ENCODE measurements around the gene MYL1. TPM values are rescaled to one million over a fixed set of nuclear protein-coding genes. Genes with fewer than 3 reads are reported as not detected.

MYL1 gene
- total and polyA plus RNA-seq, 2 of the 4 experiments (the other 2 are of a cell fraction) = not detected

GRCh38 chr2:210250622-210251021, 64.4 kb downstream of the MYL1 start:
- CTCF ChIA-PET = interaction anchor here (0.6 kb wide), 1 partner anchor 1135 kb away, joined by 4 read pairs; no protein-coding TSS in a partner anchor

More at GRCh38 chr2:210250622-210251021, 64.4 kb downstream of the MYL1 start:
- Histone ChIP-seq H3K4me3 (ENCODE audit: insufficient read depth, low read depth, low read length) (no peak overlapping the region), H2AFZ (replicated peaks; ENCODE audit: low read length, poor library complexity) (no peak overlapping the region), H2BK20ac (ENCODE audit: low read depth, low read length) (no peak overlapping the region), H3K27me3 (ENCODE audit: control insufficient read depth, insufficient read depth, low read length) (no peaks in the 10 kb centered on the region), H3K27ac (ENCODE audit: insufficient read depth, low read length) (no peak overlapping the region), H4K5ac (ENCODE audit: low read depth, low read length) (no peak overlapping the region), H4K20me1 (ENCODE audit: insufficient read depth, low read length) (no peaks in the 10 kb centered on the region), H3K18ac (ENCODE audit: low read depth, low read length) (no peak overlapping the region), H3K23ac (ENCODE audit: low read depth, low read length) (no peak overlapping the region), H2AK5ac (ENCODE audit: low read depth, low read length) (no peak overlapping the region), H3K79me1 (ENCODE audit: low read depth in 1 of 2, low read length in 2 of 2) (no peaks in the 10 kb centered on the region), H2AK9ac (replicated peaks; ENCODE audit: low read depth, low read length, poor library complexity) (no peak overlapping the region), H2BK120ac (ENCODE audit: low read depth, low read length) (no peak overlapping the region), H3K4ac (ENCODE audit: low read depth, low read length) (no peak overlapping the region), H3K4me2 (ENCODE audit: low read depth, low read length) (no peak overlapping the region), H3K4me1 (ENCODE audit: control insufficient read depth, insufficient read depth, low read length) (no peaks in the 10 kb centered on the region), H2BK15ac (ENCODE audit: low read depth, low read length) (no peak overlapping the region), H3K9me1 (ENCODE audit: insufficient read depth, low read length) (no peaks in the 10 kb centered on the region), H3K56ac (ENCODE audit: extremely low read depth, insufficient read depth, low read length) (no peak overlapping the region), H3K9me3 (ENCODE audit: control insufficient read depth, insufficient read depth, low read length) (no peaks in the 10 kb centered on the region), H3K9ac (ENCODE audit: low read depth, low read length) (no peak overlapping the region), H2BK5ac (ENCODE audit: low read depth, low read length, poor library complexity, severe bottlenecking) (no peak overlapping the region), H3K36me3 (ENCODE audit: control insufficient read depth, insufficient read depth, low read length) (no peaks in the 10 kb centered on the region), H3K14ac (replicated peaks; ENCODE audit: low read depth, low read length) (no peak overlapping the region), H4K91ac (ENCODE audit: insufficient read depth, low read depth, low read length) (no peak overlapping the region), H4K8ac (ENCODE audit: low read depth in 2 of 2, low read length in 2 of 2) (no peak overlapping the region)
- in situ Hi-C loops (cut with MboI; ENCODE audit: low sequenced_read_pairs) = no loop called here
- POLR2A ChIA-PET (ENCODE audit: unreplicated experiment) = interaction anchor here (0.6 kb wide), 1 partner anchor 29 kb away, joined by 3 read pairs; no protein-coding TSS in a partner anchor
- ATAC-seq (ENCODE audit: low read depth) = no peak
- intact Hi-C loops (cut with micrococcal nuclease) = no loop called here
- dilution Hi-C loops (cut with HindIII; ENCODE audit: low sequenced_read_pairs, unreplicated experiment) = no loop called here
- BruUV-seq (replicated peaks) = no TSS peak
- no CpG with 5 or more reads among the region's 1 CpG for WGBS, 2 experiments (ENCODE audit: extremely low coverage in 2 of 2, insufficient read length in 1 of 2)
- TF ChIP-seq MAFK (IDR thresholded peaks at IDR 0.05; ENCODE audit: low read depth, low read length) (no peak), CHD1 (IDR thresholded peaks at IDR 0.05; ENCODE audit: low read depth, low read length) (no peak), NFE2L2 (IDR thresholded peaks at IDR 0.05; ENCODE audit: low read depth, low read length) (no peak), POLR2A (IDR thresholded peaks at IDR 0.05; ENCODE audit: low read depth, low read length) (no peak), RCOR1 (IDR thresholded peaks at IDR 0.05; ENCODE audit: insufficient replicate concordance, low read length) (no peak), ELK1 (IDR thresholded peaks at IDR 0.05; ENCODE audit: borderline replicate concordance, low read depth, low read length) (no peak), BHLHE40 (IDR thresholded peaks at IDR 0.05; ENCODE audit: low read depth, low read length) (no peak), RFX5 (IDR thresholded peaks at IDR 0.05; ENCODE audit: low read depth, low read length) (no peak)
- TF ChIP-seq, protein P1, sequence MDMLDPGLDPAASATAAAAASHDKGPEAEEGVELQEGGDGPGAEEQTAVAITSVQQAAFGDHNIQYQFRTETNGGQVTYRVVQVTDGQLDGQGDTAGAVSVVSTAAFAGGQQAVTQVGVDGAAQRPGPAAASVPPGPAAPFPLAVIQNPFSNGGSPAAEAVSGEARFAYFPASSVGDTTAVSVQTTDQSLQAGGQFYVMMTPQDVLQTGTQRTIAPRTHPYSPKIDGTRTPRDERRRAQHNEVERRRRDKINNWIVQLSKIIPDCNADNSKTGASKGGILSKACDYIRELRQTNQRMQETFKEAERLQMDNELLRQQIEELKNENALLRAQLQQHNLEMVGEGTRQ (IDR thresholded peaks at IDR 0.05; ENCODE audit: low read depth, low read length) = no peak
- no peak for DNase-seq

All from IMR-90 (cell line).